HepG2 (cell line): Measurements from ENCODE around the gene FIBP. TPM values are rescaled to one million over a fixed set of nuclear protein-coding genes. Genes with fewer than 3 reads are reported as not detected.
A peak's percentile ranks its signal among the peaks of the same experiment; 100 is the strongest.

ENCODE experiments used
- ARNT2 ChIP-seq: sonication (generic); formaldehyde crosslinking; IDR thresholded peaks from 2 replicates; pipeline ENCODE4 v1.8.0; 2022; ENCODE audit warnings: mild to moderate bottlenecking, low read depth, missing genetic modification reagents, moderate library complexity
- CHD2 ChIP-seq: IDR thresholded peaks from 2 replicates; pipeline ENCODE4 v1.6.1; 2011; ENCODE audit warnings: low read depth, low read length, improper control_type of control experiment
- GLI4 ChIP-seq: sonication (generic); formaldehyde crosslinking; IDR thresholded peaks from 2 replicates; pipeline ENCODE4 v1.5.1; 2020; ENCODE audit warnings: missing genetic modification reagents, mild to moderate bottlenecking, moderate library complexity, borderline replicate concordance
- KAT8 ChIP-seq: IDR thresholded peaks from 2 replicates; pipeline ENCODE4 v1.6.1; 2016; ENCODE audit warnings: missing genetic modification reagents, missing compliant biosample characterization
- MAFF ChIP-seq: IDR thresholded peaks from 2 replicates; pipeline ENCODE4 v1.6.1; 2011; ENCODE audit warnings: low read depth, low read length, improper control_type of control experiment
- NFKB2 ChIP-seq: sonication (generic); formaldehyde crosslinking; IDR thresholded peaks from 2 replicates; pipeline ENCODE4 v1.4.0; 2020; ENCODE audit warnings: missing genetic modification reagents, borderline replicate concordance
- RARG ChIP-seq: sonication (generic); formaldehyde crosslinking; IDR thresholded peaks from 2 replicates; pipeline ENCODE4 v1.4.0; 2020; ENCODE audit warnings: low read depth, mild to moderate bottlenecking, missing genetic modification reagents
- RBM39 ChIP-seq: fragments of 200-400 bp; formaldehyde crosslinking; IDR thresholded peaks from one replicate; pipeline ENCODE4 v1.6.1; 2018; ENCODE audit warnings: antibody characterized with exemption, mild to moderate bottlenecking, low read depth, low read length; ENCODE audit not compliant: poor library complexity, severe bottlenecking
- SMAD9 ChIP-seq: sonication (generic); formaldehyde crosslinking; IDR thresholded peaks from 2 replicates; pipeline ENCODE4 v1.5.1; 2020; ENCODE audit warnings: mild to moderate bottlenecking, missing genetic modification reagents
- SOX5 ChIP-seq: IDR thresholded peaks from 2 replicates; pipeline ENCODE4 v1.6.1; 2016; ENCODE audit warnings: borderline replicate concordance
- SRSF4 ChIP-seq: fragments of 200-400 bp; formaldehyde crosslinking; IDR thresholded peaks from one replicate; pipeline ENCODE4 v1.6.1; 2018; ENCODE audit warnings: mild to moderate bottlenecking, low read depth, low read length, moderate library complexity; ENCODE audit not compliant: poor library complexity, severe bottlenecking
- TARDBP ChIP-seq: sonication (generic); formaldehyde crosslinking; IDR thresholded peaks from 2 replicates; pipeline ENCODE4 v1.8.0; 2022; ENCODE audit warnings: mild to moderate bottlenecking, missing genetic modification reagents
- TSC22D2 ChIP-seq: sonication (generic); formaldehyde crosslinking; IDR thresholded peaks from 2 replicates; pipeline ENCODE4 v1.5.1; 2020; ENCODE audit warnings: missing genetic modification reagents, mild to moderate bottlenecking, borderline replicate concordance
- XRCC5 ChIP-seq: fragments of 200-400 bp; formaldehyde crosslinking; optimal IDR thresholded peaks from 2 replicates; pipeline ENCODE3; 2017; ENCODE audit warnings: mild to moderate bottlenecking, low read length
- ZNF234 ChIP-seq: sonication (generic); formaldehyde crosslinking; conservative IDR thresholded peaks from 2 replicates; pipeline ENCODE4 v1.5.1; 2020; ENCODE audit warnings: mild to moderate bottlenecking, missing genetic modification reagents
- ZNF383 ChIP-seq: sonication (generic); formaldehyde crosslinking; IDR thresholded peaks from 2 replicates; pipeline ENCODE4 v1.4.0; 2020; ENCODE audit warnings: missing genetic modification reagents, mild to moderate bottlenecking, borderline replicate concordance
- ZNF451 ChIP-seq: sonication (generic); formaldehyde crosslinking; IDR thresholded peaks from 2 replicates; pipeline ENCODE4 v1.5.0; 2020; ENCODE audit warnings: mild to moderate bottlenecking, missing genetic modification reagents
- ZNF460 ChIP-seq: sonication (generic); formaldehyde crosslinking; IDR thresholded peaks from 2 replicates; pipeline ENCODE4 v1.5.1; 2020; ENCODE audit warnings: missing genetic modification reagents, mild to moderate bottlenecking, borderline replicate concordance
- ZNF510 ChIP-seq: sonication (generic); formaldehyde crosslinking; IDR thresholded peaks from 2 replicates; pipeline ENCODE4 v1.4.0; 2020; ENCODE audit warnings: low read depth, mild to moderate bottlenecking, missing genetic modification reagents
- ZNF549 ChIP-seq: sonication (generic); formaldehyde crosslinking; IDR thresholded peaks from 2 replicates; pipeline ENCODE4 v1.5.0; 2020; ENCODE audit warnings: missing genetic modification reagents
- ZNF816 ChIP-seq: sonication (generic); formaldehyde crosslinking; IDR thresholded peaks from 2 replicates; pipeline ENCODE4 v1.8.0; 2022; ENCODE audit warnings: missing genetic modification reagents, mild to moderate bottlenecking, borderline replicate concordance
- polyA plus RNA-seq, 8 experiments: library from polyadenylated mRNA; depleted of rRNA in 3 of 8; stranded (reverse) in 7 of 8; unstranded in 1 of 8; fragments of >200 nt; fragmentation: Illumina TruSeq in 4 of 8; extraction: Trizol in 4 of 8; gene quantifications; 2 replicates each; pipeline versions ENCODE4 v1.2.1 to v1.2.3, GENCODE V29; 2011 to 2016; ENCODE audit warnings: low read depth in 4 of 8, missing spikeins in 1 of 8, mixed read lengths in 1 of 8; ENCODE audit not compliant: insufficient read depth in 1 of 8
- total RNA-seq, 5 experiments: library from RNA; depleted of rRNA; stranded (reverse); fragments of >200 nt; fragmentation: Illumina TruSeq; extraction: Trizol; gene quantifications; 2 replicates each; pipeline ENCODE4 v1.2.3, GENCODE V29; 2016; ENCODE audit warnings: low read depth in 1 of 5
- TF ChIP-seq, protein P1 (sequence below): sonication (generic); formaldehyde crosslinking; IDR thresholded peaks from 2 replicates; pipeline ENCODE4 v1.4.0; 2020; ENCODE audit warnings: missing genetic modification reagents, low read depth, mild to moderate bottlenecking, borderline replicate concordance
- TF ChIP-seq, protein P2 (sequence below): sonication (generic); formaldehyde crosslinking; IDR thresholded peaks from 2 replicates; pipeline ENCODE4 v1.5.0; 2020; ENCODE audit warnings: mild to moderate bottlenecking, low read depth, missing genetic modification reagents, borderline replicate concordance
- TF ChIP-seq, protein P3 (sequence below): sonication (generic); formaldehyde crosslinking; conservative IDR thresholded peaks from 2 replicates; pipeline ENCODE4 v1.8.0; 2022; ENCODE audit warnings: low read depth, missing genetic modification reagents
- TF ChIP-seq, protein P4 (sequence below): sonication (generic); formaldehyde crosslinking; IDR thresholded peaks from 2 replicates; pipeline ENCODE4 v1.8.1; 2023; ENCODE audit warnings: missing genetic modification reagents, inconsistent platforms, borderline replicate concordance
- TF ChIP-seq, protein P5 (sequence below): sonication (generic); formaldehyde crosslinking; IDR thresholded peaks from 2 replicates; pipeline ENCODE4 v1.5.1; 2020; ENCODE audit warnings: missing genetic modification reagents, mild to moderate bottlenecking, borderline replicate concordance

Gene FIBP
- total and polyA plus RNA-seq, 2 of the 13 experiments (the other 11 are each of a cell fraction or from before 2014, with no cell fraction given): 42.9 to 62.1 TPM

DNA sequence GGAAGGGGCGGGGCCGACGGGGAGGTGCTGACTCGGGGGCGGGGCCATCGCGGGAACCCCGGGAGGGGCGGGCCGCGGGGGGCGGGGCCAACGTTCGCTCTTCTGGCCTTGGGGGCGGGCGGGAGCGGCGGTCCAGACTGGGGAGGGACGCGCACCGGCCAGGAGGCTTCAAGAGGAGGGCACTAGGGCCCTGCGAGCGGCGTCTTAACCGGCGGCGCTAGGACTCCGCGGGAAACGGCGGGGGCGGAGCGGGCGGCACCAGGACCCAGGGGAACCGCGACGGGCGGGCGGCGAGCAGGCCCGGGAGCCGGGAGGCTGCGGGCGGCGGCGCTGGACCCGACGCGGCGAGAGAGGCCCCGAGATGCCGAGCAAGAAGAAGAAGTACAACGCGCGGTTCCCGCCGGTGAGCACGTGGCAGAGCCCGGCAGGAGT lies 30.9 kb upstream of the FIBP start, which contains the start of gene DRAP1 (continued):
- TF ChIP-seq KAT8 (CRISPR knock-in tag) (peak; percentile 63; the same call in 1 of the 2 replicates), RARG (no peak), ZNF234 (CRISPR knock-in tag) (no peak), ZNF549 (CRISPR knock-in tag) (no peak), SOX5 (peak; percentile 57), CHD2 (no peak), NFKB2 (peak; percentile 23; the same call in 1 of the 2 replicates), RBM39 (no peak), ZNF816 (CRISPR knock-in tag) (no peak), SMAD9 (CRISPR knock-in tag) (no peak; the same call in 1 of the 2 replicates), ZNF451 (CRISPR knock-in tag) (peak; percentile 71; the same call in 1 of the 2 replicates), ZNF510 (CRISPR knock-in tag) (no peak), GLI4 (0 out of 2 replicates have a peak, but pooled peaks have one; percentile 32), ARNT2 (CRISPR knock-in tag) (peak; percentile 88), TSC22D2 (CRISPR knock-in tag) (peak; percentile 72; the same call in 1 of the 2 replicates), SRSF4 (no peak), ZNF383 (CRISPR knock-in tag) (0 out of 2 replicates have a peak, but pooled peaks have one; percentile 16), XRCC5 (peak; percentile 100), MAFF (no peak), TARDBP (CRISPR knock-in tag) (peak; percentile 91), ZNF460 (CRISPR knock-in tag) (no peak)
- TF ChIP-seq, protein P1, sequence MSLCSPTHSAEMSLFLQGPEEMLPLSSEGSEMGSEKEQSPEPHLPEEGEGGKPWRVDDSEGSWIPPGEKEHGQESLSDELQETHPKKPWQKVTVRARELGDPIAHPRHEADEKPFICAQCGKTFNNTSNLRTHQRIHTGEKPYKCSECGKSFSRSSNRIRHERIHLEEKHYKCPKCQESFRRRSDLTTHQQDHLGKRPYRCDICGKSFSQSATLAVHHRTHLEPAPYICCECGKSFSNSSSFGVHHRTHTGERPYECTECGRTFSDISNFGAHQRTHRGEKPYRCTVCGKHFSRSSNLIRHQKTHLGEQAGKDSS (CRISPR knock-in tag): no peak
- TF ChIP-seq, protein P2, sequence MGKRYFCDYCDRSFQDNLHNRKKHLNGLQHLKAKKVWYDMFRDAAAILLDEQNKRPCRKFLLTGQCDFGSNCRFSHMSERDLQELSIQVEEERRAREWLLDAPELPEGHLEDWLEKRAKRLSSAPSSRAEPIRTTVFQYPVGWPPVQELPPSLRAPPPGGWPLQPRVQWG (CRISPR knock-in tag): no peak
- TF ChIP-seq, protein P3, sequence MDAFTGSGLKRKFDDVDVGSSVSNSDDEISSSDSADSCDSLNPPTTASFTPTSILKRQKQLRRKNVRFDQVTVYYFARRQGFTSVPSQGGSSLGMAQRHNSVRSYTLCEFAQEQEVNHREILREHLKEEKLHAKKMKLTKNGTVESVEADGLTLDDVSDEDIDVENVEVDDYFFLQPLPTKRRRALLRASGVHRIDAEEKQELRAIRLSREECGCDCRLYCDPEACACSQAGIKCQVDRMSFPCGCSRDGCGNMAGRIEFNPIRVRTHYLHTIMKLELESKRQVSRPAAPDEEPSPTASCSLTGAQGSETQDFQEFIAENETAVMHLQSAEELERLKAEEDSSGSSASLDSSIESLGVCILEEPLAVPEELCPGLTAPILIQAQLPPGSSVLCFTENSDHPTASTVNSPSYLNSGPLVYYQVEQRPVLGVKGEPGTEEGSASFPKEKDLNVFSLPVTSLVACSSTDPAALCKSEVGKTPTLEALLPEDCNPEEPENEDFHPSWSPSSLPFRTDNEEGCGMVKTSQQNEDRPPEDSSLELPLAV (CRISPR knock-in tag): no peak
- TF ChIP-seq, protein P4, sequence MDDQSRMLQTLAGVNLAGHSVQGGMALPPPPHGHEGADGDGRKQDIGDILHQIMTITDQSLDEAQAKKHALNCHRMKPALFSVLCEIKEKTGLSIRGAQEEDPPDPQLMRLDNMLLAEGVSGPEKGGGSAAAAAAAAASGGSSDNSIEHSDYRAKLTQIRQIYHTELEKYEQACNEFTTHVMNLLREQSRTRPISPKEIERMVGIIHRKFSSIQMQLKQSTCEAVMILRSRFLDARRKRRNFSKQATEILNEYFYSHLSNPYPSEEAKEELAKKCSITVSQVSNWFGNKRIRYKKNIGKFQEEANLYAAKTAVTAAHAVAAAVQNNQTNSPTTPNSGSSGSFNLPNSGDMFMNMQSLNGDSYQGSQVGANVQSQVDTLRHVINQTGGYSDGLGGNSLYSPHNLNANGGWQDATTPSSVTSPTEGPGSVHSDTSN (CRISPR knock-in tag): no peak
- TF ChIP-seq, protein P5, sequence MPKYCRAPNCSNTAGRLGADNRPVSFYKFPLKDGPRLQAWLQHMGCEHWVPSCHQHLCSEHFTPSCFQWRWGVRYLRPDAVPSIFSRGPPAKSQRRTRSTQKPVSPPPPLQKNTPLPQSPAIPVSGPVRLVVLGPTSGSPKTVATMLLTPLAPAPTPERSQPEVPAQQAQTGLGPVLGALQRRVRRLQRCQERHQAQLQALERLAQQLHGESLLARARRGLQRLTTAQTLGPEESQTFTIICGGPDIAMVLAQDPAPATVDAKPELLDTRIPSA (CRISPR knock-in tag): no peak
